22Rv1 (cell line): ENCODE results near the gene EIPR1.

Experiments
- H3K27ac ChIP-seq: fragments of 450-650 bp; 2 replicates; pipeline ENCODE4 v1.5.1; 2017
- CTCF ChIP-seq: fragments of 450-650 bp; IDR thresholded peaks from 2 replicates; pipeline ENCODE4 v1.5.1; 2017; ENCODE audit warnings: mild to moderate bottlenecking
- ZFX ChIP-seq: fragments of 450-650 bp; IDR thresholded peaks from 2 replicates; pipeline ENCODE4 v1.6.1; 2017; ENCODE audit warnings: antibody characterized with exemption, borderline replicate concordance

EIPR1 gene

DNA sequence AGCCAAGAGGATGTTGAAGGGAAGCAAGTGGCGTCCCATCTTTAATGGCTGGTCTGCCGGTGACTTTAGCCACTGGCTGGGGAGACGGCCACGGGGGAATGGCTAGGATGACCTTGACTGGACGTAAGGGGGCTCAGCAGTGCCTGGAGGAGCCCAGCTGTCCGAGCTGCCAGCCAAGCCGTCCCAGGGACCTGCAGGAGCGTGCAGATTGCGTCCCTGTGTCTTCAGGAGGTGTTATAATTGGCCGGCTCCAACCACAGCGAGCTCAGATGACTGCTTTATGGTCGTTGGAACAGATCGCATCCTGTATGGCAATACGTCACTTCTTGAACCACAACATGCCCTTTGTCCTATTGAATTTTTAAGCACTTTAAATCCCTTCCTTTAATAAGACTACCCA, 204.6 kb downstream of the EIPR1 start:
- H3K27ac ChIP-seq: no peak overlapping the region
- TF ChIP-seq CTCF (no peak), ZFX (no peak)

DNA sequence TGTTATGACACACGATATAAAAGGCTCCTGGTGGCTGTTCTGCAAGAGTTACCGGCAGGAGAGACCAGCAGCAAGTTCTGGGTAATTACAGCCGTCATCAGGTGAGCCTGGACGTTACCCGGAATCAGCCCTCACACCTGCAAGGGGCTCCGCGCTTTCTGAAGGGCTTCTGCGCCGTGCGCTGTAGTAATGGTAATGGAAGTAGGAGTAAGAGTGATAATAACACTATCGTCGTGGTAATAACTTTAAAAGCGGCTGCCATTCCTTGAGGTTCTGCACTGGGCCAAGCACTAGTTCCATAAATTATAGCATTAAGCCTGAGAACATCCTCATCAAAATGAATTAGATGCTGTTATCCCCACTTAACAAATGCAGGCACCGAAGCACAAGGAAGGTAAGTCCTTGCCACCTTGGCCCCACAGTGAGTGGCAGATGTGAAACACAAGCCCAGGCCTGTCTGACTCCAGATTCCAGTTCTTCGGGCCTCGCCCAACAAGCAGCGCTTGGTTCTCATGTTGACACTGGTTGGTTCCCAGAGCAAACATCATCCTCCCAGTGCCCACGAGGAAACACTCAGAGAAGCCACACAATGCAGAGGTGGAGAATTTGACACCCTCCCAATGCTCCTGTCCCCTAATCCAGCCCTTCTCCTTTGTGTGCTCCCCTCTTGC, 205.2 kb downstream of the EIPR1 start:
- no peak overlapping the region for H3K27ac ChIP-seq
- no peak for TF ChIP-seq ZFX
- no peak for TF ChIP-seq CTCF

DNA sequence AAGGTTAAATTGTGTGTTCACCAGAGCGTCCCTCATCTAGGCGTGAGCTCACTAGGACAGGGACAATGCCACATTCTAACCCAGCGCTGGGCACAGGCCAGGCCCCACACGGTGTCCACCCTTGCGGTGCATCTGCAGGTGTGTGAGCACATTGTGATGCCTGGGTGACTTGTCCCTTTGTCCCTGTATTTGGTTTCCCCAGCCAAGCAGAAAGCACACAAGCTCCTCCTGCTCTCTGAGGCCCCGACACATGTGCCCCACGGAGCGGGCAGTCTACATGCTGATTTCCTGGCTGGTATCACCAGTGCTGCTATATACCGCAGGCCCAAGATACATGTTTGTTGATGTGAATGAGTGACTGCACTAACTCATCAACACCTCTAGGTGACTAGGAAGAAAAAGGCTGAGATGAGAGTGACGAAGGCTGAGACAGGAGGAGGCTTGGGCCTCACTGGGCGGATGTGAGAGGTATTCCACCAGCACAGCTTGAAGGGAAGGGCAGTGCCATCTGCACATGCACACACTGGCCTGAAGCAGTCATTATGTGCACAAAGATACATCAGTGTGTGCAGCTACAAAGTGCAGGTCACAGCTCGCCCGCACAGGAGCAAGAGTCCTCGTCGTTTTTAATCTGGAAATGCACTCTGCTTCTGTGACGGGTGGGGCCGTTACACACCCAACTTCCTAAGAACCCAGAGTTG, 205.9 kb downstream of the EIPR1 start:
- no peak overlapping the region for H3K27ac ChIP-seq
- TF ChIP-seq CTCF: no peak
- TF ChIP-seq ZFX: no peak

- no peak for TF ChIP-seq ZFX
- TF ChIP-seq CTCF: no peak
- no peak overlapping the region for H3K27ac ChIP-seq
Measured at GRCh38 chr2:3170792-3171455, 206.7 kb downstream of the EIPR1 start.

GRCh38 chr2:3169106-3169870, 208.3 kb downstream of the EIPR1 start:
- H3K27ac ChIP-seq: no peak overlapping the region
- TF ChIP-seq ZFX: no peak
- no peak for TF ChIP-seq CTCF

DNA sequence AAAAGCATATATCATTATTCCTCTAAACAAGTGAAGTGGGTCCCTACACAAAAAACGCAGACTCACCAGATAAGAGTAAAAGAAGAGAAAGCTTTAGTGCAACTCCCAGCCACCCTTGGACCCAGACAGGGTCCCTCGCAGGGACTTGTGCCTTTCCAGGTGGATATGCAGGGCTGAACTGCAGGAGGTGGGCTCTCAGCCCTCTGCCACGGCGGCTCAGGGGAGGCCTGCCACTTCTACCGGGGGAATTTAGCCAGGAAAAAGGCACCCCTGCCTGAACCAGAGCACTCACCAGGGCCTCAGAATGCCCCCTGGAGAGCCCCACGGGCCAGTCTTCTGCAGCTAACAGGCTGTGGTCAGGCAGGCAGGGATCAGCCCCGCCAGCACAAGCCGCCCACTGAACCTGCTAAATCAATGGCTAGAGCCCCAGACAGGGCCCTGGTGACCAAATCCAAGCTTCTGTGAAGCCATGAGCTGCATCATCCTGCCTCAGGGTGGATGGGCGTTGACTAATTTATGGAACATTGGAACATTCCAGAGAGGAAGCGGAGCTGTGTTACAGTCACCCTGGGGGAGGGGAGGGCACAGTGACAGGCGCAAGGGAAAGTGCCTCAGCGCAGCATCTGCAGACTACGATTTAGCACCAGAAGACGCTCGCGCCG, 209.3 kb downstream of the EIPR1 start:
- no peak overlapping the region for H3K27ac ChIP-seq
- no peak for TF ChIP-seq ZFX
- no peak for TF ChIP-seq CTCF
